SH-SY5Y (cell line): Measurements from ENCODE around the gene PPP1R2B.

ENCODE experiments used
- GATA2 ChIP-seq: IDR thresholded peaks from 2 replicates; pipeline ENCODE4 v1.6.1; 2011; ENCODE audit warnings: mild to moderate bottlenecking, low read depth, low read length
- GATA3 ChIP-seq: IDR thresholded peaks from 2 replicates; pipeline ENCODE4 v1.6.1; 2011; ENCODE audit warnings: low read depth, mild to moderate bottlenecking, low read length, moderate library complexity

The PPP1R2B gene

DNA sequence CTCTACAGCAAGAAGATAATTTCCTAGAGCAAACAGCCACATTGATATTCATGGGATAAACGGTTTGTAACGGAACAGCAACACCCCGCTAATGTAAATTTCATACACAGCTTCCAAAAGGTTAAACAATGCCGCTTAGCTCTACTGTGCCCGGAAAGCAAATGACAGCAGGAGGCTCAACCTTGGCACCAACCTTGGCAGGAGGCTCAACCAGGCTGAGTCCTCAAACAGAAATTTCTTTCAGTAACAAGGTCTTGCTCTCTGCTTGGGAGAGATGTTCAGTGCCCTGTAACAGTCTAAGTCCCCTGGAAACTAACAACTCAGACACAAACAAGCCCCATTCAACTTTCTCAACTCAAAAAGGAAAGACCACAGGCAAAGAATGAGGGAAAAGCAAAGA lies 11.1 kb upstream of the PPP1R2B start:
- TF ChIP-seq GATA2 (no peak), GATA3 (no peak)

DNA sequence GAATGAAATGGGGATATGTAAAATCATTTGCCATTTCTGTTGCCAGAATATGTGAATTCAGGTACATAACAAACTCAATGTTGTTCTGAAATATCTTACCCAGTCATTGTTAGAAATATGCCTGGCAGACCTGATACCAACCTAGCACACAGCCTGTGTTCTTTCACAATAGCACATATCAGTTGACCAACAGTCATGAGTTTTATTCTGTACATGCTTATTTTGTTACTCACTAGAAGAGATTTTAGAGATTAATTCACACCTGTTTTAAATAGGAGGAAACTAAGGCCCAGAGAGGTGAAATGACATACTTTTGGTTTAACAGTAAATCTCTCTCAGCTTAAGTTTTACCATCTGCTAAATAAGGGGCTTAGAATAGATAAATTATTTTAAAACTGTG lies 8.4 kb upstream of the PPP1R2B start:
- TF ChIP-seq GATA2, result no peak
- no peak for TF ChIP-seq GATA3

GRCh38 chr5:156846914-156847313 lies 3.2 kb upstream of the PPP1R2B start:
- TF ChIP-seq GATA3 (no peak), GATA2 (no peak)

GRCh38 chr5:156851880-156852279 lies 1.8 kb downstream of the PPP1R2B start:
- TF ChIP-seq GATA3, result no peak
- TF ChIP-seq GATA2, result no peak

DNA sequence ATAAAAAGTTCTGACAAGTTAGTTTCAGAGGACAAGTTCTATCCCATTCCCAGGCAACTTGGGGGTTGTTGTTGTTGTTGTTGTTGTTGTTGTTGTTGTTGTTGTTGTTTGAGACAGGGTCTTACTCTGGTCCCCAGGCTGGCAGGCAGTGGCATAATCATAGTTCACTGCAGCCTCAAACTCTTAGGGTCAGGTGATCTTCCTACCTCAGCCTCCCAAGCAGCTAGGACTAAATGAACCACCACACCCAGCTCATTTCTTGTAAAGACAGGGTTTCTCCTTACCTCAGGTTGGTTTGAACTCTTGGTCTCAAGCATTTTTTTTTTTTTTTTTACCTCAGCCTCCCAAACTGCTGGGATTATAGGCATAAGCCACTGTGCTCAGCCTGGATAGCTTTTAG lies 15.3 kb downstream of the PPP1R2B start:
- TF ChIP-seq GATA2 (no peak), GATA3 (no peak)

- TF ChIP-seq GATA3, result no peak
- TF ChIP-seq GATA2, result no peak
Measured at GRCh38 chr5:156870498-156870839, 20.4 kb downstream of the PPP1R2B start.

DNA sequence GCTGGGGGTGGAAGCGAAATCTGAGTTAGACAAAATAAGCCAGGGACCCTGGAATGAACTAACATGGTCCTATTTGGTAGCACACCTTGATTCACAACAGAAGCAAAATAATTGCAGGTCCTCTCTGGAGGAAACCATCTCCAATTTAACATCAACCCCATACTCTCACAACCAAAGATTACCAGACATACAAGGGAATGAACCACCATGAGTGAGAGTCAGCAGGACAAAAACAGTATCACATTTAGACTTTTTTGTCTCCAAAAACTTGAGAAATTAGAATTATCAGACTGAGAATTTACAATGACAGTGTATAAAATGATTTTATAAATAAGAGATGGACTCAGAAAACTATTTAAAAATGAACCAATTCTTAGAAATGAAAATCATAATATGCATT lies 21.1 kb downstream of the PPP1R2B start:
- TF ChIP-seq GATA2 (no peak), GATA3 (no peak)

- TF ChIP-seq GATA2 (no peak), GATA3 (no peak)
Measured at GRCh38 chr5:156879665-156880285, 29.7 kb downstream of the PPP1R2B start.

DNA sequence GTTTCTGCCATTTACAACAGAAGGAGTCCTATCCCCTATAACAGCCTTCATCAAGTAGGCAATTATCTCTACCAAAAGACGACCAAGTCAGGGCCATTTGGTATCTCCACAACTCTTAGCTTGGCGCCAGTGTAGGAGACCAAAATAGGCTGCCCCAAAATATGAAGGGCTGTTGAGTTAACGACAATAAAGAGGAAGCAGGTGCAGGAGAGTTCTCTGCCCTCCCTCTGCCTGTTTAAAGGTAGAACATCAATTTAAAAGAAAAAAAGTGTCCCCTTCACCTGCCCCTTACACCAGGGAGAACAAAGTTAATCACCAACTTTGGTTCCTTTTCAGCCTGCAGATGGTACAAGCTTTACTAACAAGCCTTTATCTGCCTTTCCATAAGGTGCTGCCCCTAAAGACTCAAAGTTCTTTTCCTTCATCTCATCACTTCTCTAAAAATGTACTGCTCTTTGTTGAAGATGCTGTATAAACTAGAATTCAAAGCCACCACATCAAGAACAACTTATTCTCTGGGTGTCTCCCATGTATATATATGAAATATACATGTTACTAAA lies 33.3 kb downstream of the PPP1R2B start:
- TF ChIP-seq GATA2 (no peak), GATA3 (no peak)

GRCh38 chr5:156888520-156888919 lies 38.4 kb downstream of the PPP1R2B start:
- no peak for TF ChIP-seq GATA3
- no peak for TF ChIP-seq GATA2

DNA sequence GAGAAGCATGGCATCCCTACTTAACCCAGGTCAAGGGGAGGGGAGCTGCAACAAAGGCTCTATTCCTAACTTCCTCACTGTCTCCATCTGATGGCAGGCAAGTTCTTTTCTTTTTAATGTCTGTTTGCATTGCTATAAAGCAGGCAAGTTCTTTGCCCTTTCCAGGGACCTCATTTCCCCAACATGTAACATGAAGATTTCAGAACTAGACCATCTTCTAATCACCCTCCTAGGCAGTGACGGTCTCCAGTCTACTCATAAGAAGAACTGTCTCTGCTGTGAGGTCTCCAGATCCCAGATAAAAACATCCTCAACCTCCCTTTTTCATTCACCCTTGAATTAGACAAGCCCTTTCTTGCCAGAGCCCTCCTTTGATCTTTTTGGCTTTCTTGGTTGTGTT lies 42.1 kb downstream of the PPP1R2B start:
- TF ChIP-seq GATA3 (no peak), GATA2 (no peak)

- no peak for TF ChIP-seq GATA2
- no peak for TF ChIP-seq GATA3
Measured at GRCh38 chr5:156892864-156893263, 42.8 kb downstream of the PPP1R2B start.

DNA sequence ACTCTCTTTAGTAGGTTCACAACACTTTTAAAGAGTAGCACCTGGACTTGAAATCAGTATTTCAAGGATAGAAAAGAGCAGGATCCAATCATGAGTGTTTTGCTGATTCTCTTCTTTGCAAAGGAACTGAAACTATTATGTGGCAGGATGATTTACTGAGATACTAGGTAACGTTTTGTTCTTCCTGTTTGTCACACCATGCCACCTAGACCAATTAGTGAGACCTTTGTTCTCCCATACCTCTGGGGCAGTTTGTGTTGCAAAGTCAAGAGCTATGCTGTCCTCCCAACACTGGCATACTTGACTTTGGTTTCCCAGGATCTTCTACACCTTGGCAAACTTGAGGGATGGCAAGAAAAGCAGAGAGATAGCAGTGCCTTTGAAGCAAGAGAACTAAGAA lies 43.4 kb downstream of the PPP1R2B start:
- TF ChIP-seq GATA3, result no peak
- no peak for TF ChIP-seq GATA2

DNA sequence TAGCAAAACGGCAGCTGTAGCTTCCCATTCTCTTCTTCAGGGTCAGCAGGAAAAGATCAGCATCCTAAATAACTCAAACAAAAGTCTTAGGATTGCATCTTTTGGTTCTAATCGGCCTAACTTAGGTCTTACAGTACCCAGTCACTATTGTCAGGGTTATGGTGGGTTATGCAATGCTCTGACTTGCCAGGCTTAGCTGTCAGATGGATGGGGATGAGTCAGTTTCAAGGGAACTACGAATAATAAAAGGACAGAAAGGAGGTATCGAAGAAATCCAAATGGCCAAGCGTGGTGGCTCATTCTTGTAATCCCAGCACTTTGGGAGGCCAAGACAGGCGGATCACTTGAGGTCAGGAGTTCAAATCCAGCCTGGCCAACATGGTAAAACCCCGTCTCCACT lies 46.5 kb downstream of the PPP1R2B start:
- TF ChIP-seq GATA2, result no peak
- TF ChIP-seq GATA3, result no peak
